NCI-H2107 treated with DMSO at 0.1 percent for 48 hours (cell line): ENCODE data around the gene CLSTN3.

Source experiments
- DNase-seq: peaks from one replicate; lab custom pipeline; 2025; ENCODE audit not compliant: unreplicated experiment; lab: John Stamatoyannopoulos, UW

The CLSTN3 gene

GRCh38 chr12:7129872-7130691, at the start of gene CLSTN3:
CLSTN3 (plus strand) TSS chr12:7130371; CDS start chr12:7130649, 278 bp downstream.
- DNase-seq = peak; percentile 51

- no peak for DNase-seq
These were observed 49.1 kb upstream of the CLSTN3 start for GRCh38 chr12:7081037-7081436.

- no peak for DNase-seq
These were observed 47.0 kb upstream of the CLSTN3 start for GRCh38 chr12:7083125-7083524.

DNA sequence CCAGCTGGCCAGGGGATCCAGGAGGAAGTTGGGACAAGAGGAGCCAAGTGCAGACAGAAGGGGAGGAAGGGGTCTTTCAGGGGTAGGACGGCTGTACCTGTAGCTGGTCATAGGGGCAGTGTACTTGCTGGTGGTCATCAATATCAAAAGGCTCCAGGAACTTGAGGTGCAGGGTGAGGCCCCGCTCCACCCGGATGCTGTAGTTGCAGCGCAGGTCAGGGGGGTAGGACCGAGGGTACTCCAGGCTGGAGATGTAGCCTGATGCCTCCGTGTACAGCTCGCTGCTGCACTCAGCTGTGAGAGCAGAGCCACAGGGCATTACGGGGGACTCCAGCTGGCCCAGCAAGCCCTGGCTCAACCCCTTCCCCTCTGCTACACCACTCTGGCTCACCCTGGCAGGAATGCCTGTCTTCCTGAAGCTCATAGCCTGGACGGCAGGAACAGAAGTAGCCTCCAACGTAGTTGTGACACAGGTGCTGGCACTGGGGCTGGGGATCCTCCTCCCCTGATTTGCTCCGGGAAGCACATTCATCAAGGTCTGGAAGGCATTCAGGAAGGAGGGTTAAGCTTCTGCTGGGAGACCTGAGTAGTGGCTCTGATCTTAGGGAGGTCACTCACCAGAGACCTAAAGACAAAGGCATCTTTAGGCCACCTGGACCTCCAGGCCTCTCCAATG, 40.8 kb upstream of the CLSTN3 start:
- no peak for DNase-seq

DNA sequence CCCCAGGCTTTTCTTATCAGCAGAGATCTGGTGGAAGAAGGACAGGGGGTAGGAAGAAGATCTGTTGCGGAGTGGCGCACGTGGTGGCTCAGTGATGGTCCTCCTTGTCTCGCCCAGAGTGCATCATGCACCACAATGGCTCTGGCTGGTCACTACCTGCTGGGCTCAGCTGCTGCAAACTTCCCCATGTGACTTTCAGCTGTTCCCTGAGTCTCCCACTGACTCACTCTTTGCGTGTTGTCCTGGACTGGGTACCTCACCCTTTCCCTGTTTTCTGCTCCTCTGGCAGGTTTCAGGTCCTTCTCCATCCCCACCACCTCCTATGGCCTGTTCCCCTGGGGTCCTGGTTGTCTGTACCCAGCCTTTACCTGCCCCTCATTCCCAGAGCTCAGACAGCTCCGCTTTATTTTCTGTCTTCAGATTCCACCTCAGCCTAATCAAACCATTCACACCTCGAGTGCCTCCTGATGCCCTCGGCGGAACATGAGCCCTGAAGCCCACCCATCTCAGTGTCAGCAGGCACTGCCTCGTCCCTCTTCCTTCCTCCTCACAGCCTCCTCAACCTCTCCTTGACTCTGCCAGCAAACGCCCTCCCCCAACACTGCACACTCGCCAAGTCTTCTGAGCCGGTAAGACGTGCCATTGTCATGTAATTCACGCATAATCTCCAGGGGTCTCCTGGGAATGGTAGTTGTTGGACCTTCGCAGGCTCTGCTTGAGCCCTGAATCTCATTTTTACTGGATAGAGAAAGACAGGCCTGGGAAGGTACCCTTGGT, 39.8 kb upstream of the CLSTN3 start:
- DNase-seq = no peak

- DNase-seq = no peak
These were observed 39.0 kb upstream of the CLSTN3 start for GRCh38 chr12:7091171-7091570.

GRCh38 chr12:7091660-7092228, 38.4 kb upstream of the CLSTN3 start:
- no peak for DNase-seq

GRCh38 chr12:7092229-7092985, 37.8 kb upstream of the CLSTN3 start, which contains the start of gene C1R:
C1R (minus strand) TSS chr12:7092445; CDS start chr12:7092388, 57 bp downstream.
- DNase-seq = peak; percentile 53

DNA sequence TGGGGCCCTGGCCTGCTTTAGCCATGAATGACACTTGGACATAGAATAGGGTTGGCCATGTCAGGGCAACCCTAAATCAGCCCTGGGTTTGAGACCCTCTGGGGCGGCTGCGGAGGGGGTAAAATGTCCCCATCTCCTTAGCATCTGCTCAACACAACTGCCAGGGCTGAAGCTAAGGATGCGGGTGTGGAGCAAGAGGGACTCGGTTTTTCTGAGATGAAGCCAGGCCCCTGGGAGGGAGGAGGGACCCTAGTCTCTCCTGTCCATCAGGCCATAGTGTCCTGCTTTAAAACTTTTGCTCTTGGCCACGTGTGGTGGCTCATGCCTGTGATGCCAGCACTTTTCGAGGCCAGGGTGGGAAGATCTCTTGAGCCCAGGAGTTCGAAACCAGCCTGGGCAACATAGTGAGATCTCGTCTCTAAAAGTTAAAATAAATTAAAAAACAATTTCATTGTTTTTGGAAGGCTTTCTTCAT, 37.1 kb upstream of the CLSTN3 start:
- no peak for DNase-seq

DNA sequence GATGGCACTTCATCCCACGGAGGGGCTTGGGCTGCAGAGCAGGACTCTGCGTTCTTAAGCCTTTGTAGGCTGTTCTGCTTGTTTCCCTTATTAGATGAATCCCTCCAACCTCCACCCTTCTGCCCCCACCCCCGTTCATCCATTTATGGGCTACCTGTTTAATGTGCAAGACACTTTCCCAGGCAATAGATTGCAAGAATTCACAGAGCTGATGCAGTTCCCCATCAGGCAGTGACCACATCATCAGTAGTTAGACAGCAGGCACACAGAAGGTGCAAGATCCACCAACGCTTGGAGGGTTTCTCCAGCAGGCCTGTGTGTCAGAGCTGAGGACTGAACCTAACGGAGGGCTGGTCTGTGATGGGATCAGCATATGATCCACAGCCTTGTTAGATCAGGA, 36.7 kb upstream of the CLSTN3 start:
- no peak for DNase-seq

GRCh38 chr12:7093892-7094291, 36.3 kb upstream of the CLSTN3 start:
- no peak for DNase-seq

- DNase-seq = no peak
These were observed 33.9 kb upstream of the CLSTN3 start for GRCh38 chr12:7096006-7096932.

GRCh38 chr12:7096979-7097378, 33.2 kb upstream of the CLSTN3 start:
- DNase-seq = peak; percentile 84

DNA sequence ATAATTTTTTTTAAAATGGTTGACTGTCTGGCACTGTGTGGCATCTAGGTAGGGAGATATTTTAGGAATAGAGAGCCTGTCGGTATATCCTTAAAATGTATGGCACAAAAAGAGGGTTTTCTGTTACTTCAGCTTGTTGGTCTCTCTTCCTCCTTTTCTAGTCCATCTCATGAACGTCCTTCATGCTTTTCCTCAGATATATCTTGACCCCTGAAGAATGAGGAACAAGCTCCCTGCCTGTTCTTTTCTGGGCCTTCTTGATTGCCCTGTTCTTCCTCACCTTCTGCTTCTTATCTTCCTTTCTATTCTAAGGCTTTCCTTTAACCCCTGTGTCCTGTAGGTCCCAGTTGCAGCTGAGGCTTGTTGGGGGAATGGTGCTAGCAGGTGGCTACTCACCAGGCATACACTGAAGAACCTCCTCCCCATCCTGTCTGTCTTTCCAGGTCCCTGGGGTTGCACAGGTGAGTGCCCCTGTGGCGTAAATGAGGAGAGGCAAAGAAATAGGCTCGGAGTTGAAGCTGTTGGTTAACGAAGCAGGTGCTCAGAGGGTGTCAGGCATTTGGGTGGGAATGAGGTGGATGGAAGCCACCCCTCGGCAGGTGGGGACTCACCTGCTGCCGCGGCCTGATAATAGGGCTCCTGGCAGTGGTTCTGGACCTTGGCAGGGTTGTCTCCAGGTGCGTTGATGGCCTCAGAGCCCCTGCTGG, 30.7 kb upstream of the CLSTN3 start:
- DNase-seq = peak; percentile 95

DNA sequence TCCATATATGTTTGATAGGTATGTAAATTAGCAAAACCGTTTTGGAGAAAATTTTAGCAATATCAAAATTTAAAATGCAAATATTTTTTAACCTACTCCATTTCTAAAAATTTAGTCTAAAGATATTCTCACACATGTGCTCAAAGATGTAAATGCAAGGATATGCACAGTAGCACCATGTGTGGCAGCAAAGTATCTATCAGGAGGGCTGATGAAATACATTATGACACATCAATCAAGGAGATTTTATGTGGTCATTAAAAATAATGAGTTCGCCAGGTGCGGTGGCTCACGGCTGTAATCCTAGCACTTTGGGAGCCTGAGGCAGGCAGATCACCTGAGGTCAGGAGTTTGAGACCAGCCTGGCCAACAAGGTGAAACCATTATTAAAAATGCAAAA, 29.9 kb upstream of the CLSTN3 start:
- DNase-seq = peak; percentile 54

DNA sequence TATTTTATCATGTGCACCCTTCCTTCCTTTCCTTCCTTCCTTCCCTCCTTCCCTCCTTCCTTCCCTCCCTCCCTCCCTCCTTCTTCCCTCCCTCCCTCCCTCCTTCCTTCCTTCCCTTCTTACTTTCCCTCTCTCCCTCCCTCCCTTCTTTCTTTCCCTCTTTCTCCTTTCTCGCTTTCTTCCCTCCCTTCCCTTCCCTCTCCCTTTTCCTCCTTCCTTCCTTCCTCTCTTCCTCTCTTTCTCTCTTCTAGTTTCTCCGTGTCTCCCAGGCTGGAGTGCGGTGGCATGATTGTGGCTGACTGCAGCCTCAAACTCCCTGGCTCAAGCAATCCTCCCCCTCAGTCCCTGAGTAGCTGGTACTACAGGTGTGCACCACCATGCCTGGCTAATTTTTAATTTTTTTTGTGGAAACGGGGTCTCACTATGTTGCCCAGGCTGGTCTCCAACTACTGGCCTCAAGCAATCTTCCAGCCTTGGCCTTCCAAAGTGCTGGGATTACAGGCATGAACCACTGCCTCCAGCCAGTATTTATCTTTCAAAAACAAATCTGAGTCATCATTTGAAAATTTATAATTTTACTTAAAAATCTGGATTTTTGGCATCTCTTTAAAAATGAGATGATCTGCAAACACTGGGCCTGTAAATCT, 29.0 kb upstream of the CLSTN3 start:
- no peak for DNase-seq

- DNase-seq = no peak
These were observed 28.5 kb upstream of the CLSTN3 start for GRCh38 chr12:7101694-7102131.

DNA sequence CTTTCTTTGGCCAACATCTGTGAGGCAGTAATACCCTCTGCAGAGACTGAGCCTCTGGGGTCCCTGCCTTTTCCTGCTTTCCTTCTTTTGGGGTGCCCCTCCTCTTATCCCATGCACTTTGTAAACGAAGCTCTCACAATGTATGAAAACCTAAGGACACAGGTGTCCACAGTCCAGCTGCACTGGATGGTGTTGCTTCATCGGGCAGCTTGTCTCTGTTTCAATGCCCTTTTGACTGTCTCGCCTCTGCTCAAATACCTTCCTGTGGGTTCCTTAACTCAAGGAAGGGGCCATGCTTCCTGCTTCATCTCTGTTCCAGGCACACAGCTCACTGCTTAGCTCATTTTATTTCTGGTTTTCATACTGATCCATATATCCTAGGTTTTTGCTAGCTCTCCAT, 27.6 kb upstream of the CLSTN3 start:
- DNase-seq = no peak
